Stimulated activated CD4-positive, alpha-beta T cell treated with anti-CD3 and anti-CD28 coated beads, Interleukin-15, amount 100 ng/mL, for 24 hours (primary cell): ENCODE data around the gene GDPD5.

Source experiments
- DNase-seq: peaks from one replicate; pipeline ENCODE4 v3.0.0-alpha.2; 2020

GDPD5 gene

GRCh38 chr11:75487365-75487764, 38.4 kb downstream of the GDPD5 start:
- no peak for DNase-seq

- no peak for DNase-seq
Measured at GRCh38 chr11:75485742-75486141, 40.0 kb downstream of the GDPD5 start.

- no peak for DNase-seq
Measured at GRCh38 chr11:75482931-75483469, 42.7 kb downstream of the GDPD5 start.

GRCh38 chr11:75481922-75482606, 43.7 kb downstream of the GDPD5 start:
- DNase-seq, result no peak

GRCh38 chr11:75481223-75481921, 44.4 kb downstream of the GDPD5 start:
- DNase-seq, result no peak

- no peak for DNase-seq
Measured at GRCh38 chr11:75480185-75481175, 45.3 kb downstream of the GDPD5 start.

GRCh38 chr11:75479597-75480145, 46.1 kb downstream of the GDPD5 start:
- DNase-seq, result no peak

GRCh38 chr11:75478783-75479596, 46.8 kb downstream of the GDPD5 start:
- DNase-seq, result no peak

GRCh38 chr11:75477614-75477935, 48.2 kb downstream of the GDPD5 start:
- DNase-seq, result no peak

GRCh38 chr11:75476739-75477613, 48.8 kb downstream of the GDPD5 start:
- DNase-seq, result no peak

- peak; percentile 20 for DNase-seq
Measured at GRCh38 chr11:75475767-75476650, 49.7 kb downstream of the GDPD5 start.

- peak; percentile 79 for DNase-seq
Measured at GRCh38 chr11:75474878-75475766, 50.6 kb downstream of the GDPD5 start.

- no peak for DNase-seq
Measured at GRCh38 chr11:75474240-75474639, 51.5 kb downstream of the GDPD5 start.

GRCh38 chr11:75473684-75474083, 52.1 kb downstream of the GDPD5 start:
- no peak for DNase-seq

- DNase-seq, result no peak
Measured at GRCh38 chr11:75472081-75472732, 53.5 kb downstream of the GDPD5 start.

- no peak for DNase-seq
Measured at GRCh38 chr11:75471176-75471973, 54.4 kb downstream of the GDPD5 start.

GRCh38 chr11:75470476-75471080, 55.2 kb downstream of the GDPD5 start:
- no peak for DNase-seq
